SK-N-SH treated with all-trans-retinoic acid at 6 μM for 48 hours (cell line): ENCODE data around the gene ELFN1.

Experiments used
- ATAC-seq: fragments of 200-7000 bp; cut with Tn5 transposase; 3 replicates; pipeline ENCODE4 v1.9.1; 2020; ENCODE audit warnings: mild to moderate bottlenecking, moderate library complexity
- ARNTL ChIP-seq: fragments of 450-650 bp; formaldehyde crosslinking; IDR thresholded peaks from 2 replicates; pipeline ENCODE4 v1.5.0; 2020; ENCODE audit warnings: low read depth, mild to moderate bottlenecking, moderate library complexity, borderline replicate concordance
- BACH2 ChIP-seq: fragments of 250-450 bp; sonication (Bioruptor Pico); IDR thresholded peaks from 2 replicates; pipeline ENCODE4 v1.9.0; 2021; ENCODE audit warnings: mild to moderate bottlenecking, borderline replicate concordance
- CSDC2 ChIP-seq: fragments of 250-450 bp; sonication (Bioruptor Pico); IDR thresholded peaks from 2 replicates; pipeline ENCODE4 v1.5.0; 2020; ENCODE audit warnings: mild to moderate bottlenecking, moderate library complexity
- CSRNP3 ChIP-seq: fragments of 250-450 bp; sonication (Bioruptor Pico); IDR thresholded peaks from 2 replicates; pipeline ENCODE4 v1.5.1; 2021; ENCODE audit warnings: mild to moderate bottlenecking, moderate library complexity
- ESRRG ChIP-seq: fragments of 250-450 bp; sonication (Bioruptor Pico); IDR thresholded peaks from 2 replicates; pipeline ENCODE4 v1.6.1; 2021; ENCODE audit warnings: mild to moderate bottlenecking
- GLIS3 ChIP-seq: fragments of 250-450 bp; sonication (Bioruptor Pico); IDR thresholded peaks from 2 replicates; pipeline ENCODE4 v1.5.0; 2020; ENCODE audit warnings: mild to moderate bottlenecking, moderate library complexity
- OSR1 ChIP-seq: fragments of 250-450 bp; sonication (Bioruptor Pico); IDR thresholded peaks from 2 replicates; pipeline ENCODE4 v1.8.0; 2022; ENCODE audit warnings: moderate library complexity, mild to moderate bottlenecking, inconsistent platforms
- PATZ1 ChIP-seq: fragments of 250-450 bp; sonication (Bioruptor Pico); IDR thresholded peaks from 2 replicates; pipeline ENCODE4 v1.8.0; 2020; ENCODE audit warnings: mild to moderate bottlenecking, moderate library complexity, borderline replicate concordance
- POU6F1 ChIP-seq: fragments of 250-450 bp; sonication (Bioruptor Pico); IDR thresholded peaks from 2 replicates; pipeline ENCODE4 v1.8.0; 2021; ENCODE audit warnings: low read depth, mild to moderate bottlenecking, moderate library complexity, borderline replicate concordance
- RARB ChIP-seq: fragments of 250-450 bp; sonication (Bioruptor Pico); IDR thresholded peaks from 2 replicates; pipeline ENCODE4 v1.8.0; 2021; ENCODE audit warnings: mild to moderate bottlenecking, moderate library complexity
- TOX ChIP-seq: fragments of 250-450 bp; sonication (Bioruptor Pico); IDR thresholded peaks from 2 replicates; pipeline ENCODE4 v1.8.0; 2021; ENCODE audit warnings: mild to moderate bottlenecking, moderate library complexity, borderline replicate concordance
- TSHZ2 ChIP-seq: fragments of 250-450 bp; sonication (Bioruptor Pico); IDR thresholded peaks from 2 replicates; pipeline ENCODE4 v1.5.0; 2020; ENCODE audit warnings: mild to moderate bottlenecking, moderate library complexity
- ZNF565 ChIP-seq: fragments of 450-650 bp; formaldehyde crosslinking; conservative IDR thresholded peaks from 2 replicates; pipeline ENCODE4 v1.5.0; 2020; ENCODE audit warnings: low read depth, mild to moderate bottlenecking, moderate library complexity
- ZNF70 ChIP-seq: fragments of 450-650 bp; formaldehyde crosslinking; IDR thresholded peaks from 2 replicates; pipeline ENCODE4 v1.5.0; 2020; ENCODE audit warnings: mild to moderate bottlenecking, moderate library complexity

ELFN1 gene

GRCh38 chr7:1631678-1632077 is 38.4 kb upstream of the ELFN1 start (continued):
- TF ChIP-seq PATZ1 (CRISPR knock-in tag), result no peak
- TF ChIP-seq BACH2 (CRISPR knock-in tag), result no peak
- TF ChIP-seq GLIS3, result no peak
- TF ChIP-seq ZNF565 (CRISPR knock-in tag), result no peak
- TF ChIP-seq CSRNP3, result no peak
- TF ChIP-seq, all 23 proteins: peak for 0

GRCh38 chr7:1632506-1632905 is 37.6 kb upstream of the ELFN1 start:
- ATAC-seq, result no peak

GRCh38 chr7:1632916-1633785 is 36.9 kb upstream of the ELFN1 start:
- ATAC-seq, result no peak
- TF ChIP-seq POU6F1 (CRISPR knock-in tag) (no peak), ESRRG (CRISPR knock-in tag) (no peak), ARNTL (CRISPR knock-in tag) (no peak), TSHZ2 (CRISPR knock-in tag) (no peak), RARB (no peak), BACH2 (CRISPR knock-in tag) (no peak), ZNF565 (CRISPR knock-in tag) (no peak)

More at GRCh38 chr7:1632506-1632905, 37.6 kb upstream of the ELFN1 start:
- TF ChIP-seq CSRNP3 (no peak), POU6F1 (CRISPR knock-in tag) (no peak), ZNF70 (CRISPR knock-in tag) (no peak), TOX (CRISPR knock-in tag) (no peak), OSR1 (CRISPR knock-in tag) (no peak), CSDC2 (CRISPR knock-in tag) (no peak), BACH2 (CRISPR knock-in tag) (no peak), TSHZ2 (CRISPR knock-in tag) (no peak)
